Right atrium auricular region (tissue), 2 donors: Measurements from ENCODE around the gene DYNLL1. TPM values are rescaled to one million over a fixed set of nuclear protein-coding genes. Genes with fewer than 3 reads are reported as not detected.

Source experiments
- DNase-seq: peaks from one replicate; pipeline ENCODE4 v3.0.0-alpha.2; 2019; ENCODE audit warnings: low spot score
- H3K27ac ChIP-seq, 2 donors: fragments of 200-600 bp; sonication (generic); 1 replicate in 1 of 2; 2 replicates in 1 of 2; pipeline ENCODE4 v1.5.1; 2016 to 2019
- H3K27me3 ChIP-seq, 2 donors: fragments of 200-600 bp; sonication (generic); one replicate each; pipeline versions ENCODE4 v1.5.1 to v1.6.0; 2017 to 2019
- H3K36me3 ChIP-seq: fragments of 200-600 bp; sonication (generic); one replicate; pipeline ENCODE4 v1.5.1; 2016
- H3K4me1 ChIP-seq, 2 donors: fragments of 200-600 bp; sonication (generic); one replicate each; pipeline versions ENCODE4 v1.5.1 to v1.6.0; 2017 to 2019
- H3K4me3 ChIP-seq, 2 donors: fragments of 200-600 bp; sonication (generic); 1 replicate in 1 of 2; 2 replicates in 1 of 2; pipeline ENCODE4 v1.5.1; 2017 to 2019; ENCODE audit warnings: mild to moderate bottlenecking in 1 of 2, moderate library complexity in 1 of 2
- H3K9me3 ChIP-seq, 2 donors: fragments of 200-600 bp; sonication (generic); one replicate each; pipeline ENCODE4 v1.5.1; 2019
- total RNA-seq, 2 donors: library from RNA; depleted of rRNA; stranded (reverse); fragments of >200 nt; gene quantifications; one replicate each; pipeline ENCODE4 v1.1.0, GENCODE V29; 2016
- TF ChIP-seq, protein P1 (sequence below), 2 donors: fragments of 200-600 bp; sonication (generic); IDR thresholded peaks; one replicate each; pipeline ENCODE4 v1.5.1; 2019; ENCODE audit warnings: antibody characterized with exemption in 2 of 2

The DYNLL1 gene
- total RNA-seq, 2 donors from 2014 or later: 168 to 178 TPM

DNA sequence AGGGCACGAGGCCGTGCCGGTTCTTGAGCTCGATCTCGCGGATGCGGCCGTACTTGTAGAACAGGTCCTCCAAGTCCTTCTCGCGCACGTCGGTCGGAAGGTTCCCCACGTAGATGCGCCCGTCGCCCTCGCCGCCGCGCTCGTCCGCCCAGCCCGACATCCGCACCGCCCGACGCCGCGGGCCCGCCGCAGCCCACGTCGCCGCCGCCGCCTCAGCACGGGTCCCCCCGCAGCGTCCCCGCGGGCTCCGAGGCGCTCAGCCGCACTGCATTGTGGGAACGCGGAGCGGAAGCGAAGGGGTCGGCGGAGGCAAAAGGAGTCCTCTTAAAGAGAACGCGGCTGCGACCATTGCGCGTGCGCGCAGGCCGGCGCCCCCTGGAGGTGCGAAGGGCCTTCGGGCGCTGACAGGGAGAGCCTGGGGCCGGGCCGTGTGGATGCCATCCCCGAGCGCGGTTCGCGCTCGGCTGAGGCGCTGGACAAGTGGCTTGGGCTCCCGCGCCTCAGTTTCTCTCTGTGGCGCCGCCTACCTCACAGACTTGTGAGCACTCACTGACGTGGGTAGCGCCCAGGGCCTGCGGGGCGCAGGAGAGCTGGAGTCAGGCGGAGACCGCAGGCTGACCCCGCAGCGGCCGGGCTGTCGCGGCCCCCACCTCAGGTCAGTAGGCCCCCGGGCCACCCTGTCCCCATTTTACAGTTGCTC, 26.3 kb upstream of the DYNLL1 start, which contains the start of gene SRSF9:
SRSF9 (minus strand) TSS at position 299 of the 700 bp plus-strand sequence; CDS start at position 160, 139 bp downstream.
- H3K27me3 ChIP-seq: no peaks in the 10 kb centered on the region
- TF ChIP-seq, protein P1, sequence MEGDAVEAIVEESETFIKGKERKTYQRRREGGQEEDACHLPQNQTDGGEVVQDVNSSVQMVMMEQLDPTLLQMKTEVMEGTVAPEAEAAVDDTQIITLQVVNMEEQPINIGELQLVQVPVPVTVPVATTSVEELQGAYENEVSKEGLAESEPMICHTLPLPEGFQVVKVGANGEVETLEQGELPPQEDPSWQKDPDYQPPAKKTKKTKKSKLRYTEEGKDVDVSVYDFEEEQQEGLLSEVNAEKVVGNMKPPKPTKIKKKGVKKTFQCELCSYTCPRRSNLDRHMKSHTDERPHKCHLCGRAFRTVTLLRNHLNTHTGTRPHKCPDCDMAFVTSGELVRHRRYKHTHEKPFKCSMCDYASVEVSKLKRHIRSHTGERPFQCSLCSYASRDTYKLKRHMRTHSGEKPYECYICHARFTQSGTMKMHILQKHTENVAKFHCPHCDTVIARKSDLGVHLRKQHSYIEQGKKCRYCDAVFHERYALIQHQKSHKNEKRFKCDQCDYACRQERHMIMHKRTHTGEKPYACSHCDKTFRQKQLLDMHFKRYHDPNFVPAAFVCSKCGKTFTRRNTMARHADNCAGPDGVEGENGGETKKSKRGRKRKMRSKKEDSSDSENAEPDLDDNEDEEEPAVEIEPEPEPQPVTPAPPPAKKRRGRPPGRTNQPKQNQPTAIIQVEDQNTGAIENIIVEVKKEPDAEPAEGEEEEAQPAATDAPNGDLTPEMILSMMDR (IDR thresholded peaks at IDR 0.05): peak; percentile 85 to 91
- H3K36me3 ChIP-seq: peaks cover 19% of the 10 kb centered on the region
- H3K4me1 ChIP-seq: peaks cover 0 to 35% of the 10 kb centered on the region in 2 donors
- no peaks in the 10 kb centered on the region for H3K9me3 ChIP-seq
- DNase-seq: peak; percentile 96
- H3K27ac ChIP-seq: peak within 1 kb of the TSS; percentile 85 to 94
- H3K4me3 ChIP-seq: peak within 1 kb of the TSS; percentile 67 to 87

DNA sequence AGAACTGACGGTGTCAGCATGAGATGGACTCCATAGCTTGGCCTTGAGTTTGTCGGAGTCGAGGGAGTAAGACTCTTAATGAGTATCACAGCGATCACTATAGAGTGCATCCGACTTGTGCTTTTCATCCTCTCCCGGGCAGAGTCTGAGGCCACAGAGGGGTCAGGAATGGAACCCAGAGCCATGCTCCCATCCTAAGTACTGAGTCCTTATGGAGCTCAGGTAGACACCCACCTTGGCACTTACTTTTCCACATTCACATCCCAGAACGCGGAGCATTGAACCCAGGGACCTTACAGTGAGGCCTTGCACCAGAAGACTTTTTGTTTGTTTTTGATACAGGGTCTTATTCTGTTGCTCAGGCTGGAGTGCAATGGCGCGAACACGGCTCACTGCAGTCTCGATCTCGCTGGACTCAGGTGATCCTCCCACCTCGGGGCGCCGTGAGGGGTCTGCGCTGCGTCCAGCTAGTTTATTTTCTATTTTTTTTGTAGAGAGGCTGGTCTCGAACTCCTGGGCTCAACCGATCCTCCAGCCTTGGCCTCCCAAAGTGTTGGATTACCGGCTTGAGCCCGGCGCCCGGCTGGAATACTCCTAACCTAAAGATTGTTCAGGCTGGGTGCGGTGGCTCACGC, 25.6 kb upstream of the DYNLL1 start:
- Histone ChIP-seq H3K9me3 (no peaks in the 10 kb centered on the region), H3K27ac (peak overlapping the region; percentile 85 to 94), H3K4me1 (peaks cover 0 to 35% of the 10 kb centered on the region in 2 donors), H3K27me3 (no peaks in the 10 kb centered on the region), H3K36me3 (peaks cover 12% of the 10 kb centered on the region), H3K4me3 (peak overlapping the region; percentile 67 to 87)
- TF ChIP-seq, protein P1 (IDR thresholded peaks at IDR 0.05): no peak
- no peak for DNase-seq

GRCh38 chr12:120472521-120472920, 23.4 kb upstream of the DYNLL1 start:
- no peak for DNase-seq
- H3K27me3 ChIP-seq: no peaks in the 10 kb centered on the region
- H3K27ac ChIP-seq: no peak overlapping the region
- H3K4me1 ChIP-seq: peaks cover 0 to 20% of the 10 kb centered on the region in 2 donors
- TF ChIP-seq, protein P1 (IDR thresholded peaks at IDR 0.05): no peak
- no peaks in the 10 kb centered on the region for H3K36me3 ChIP-seq
- H3K9me3 ChIP-seq: no peaks in the 10 kb centered on the region
- H3K4me3 ChIP-seq: no peak overlapping the region

DNA sequence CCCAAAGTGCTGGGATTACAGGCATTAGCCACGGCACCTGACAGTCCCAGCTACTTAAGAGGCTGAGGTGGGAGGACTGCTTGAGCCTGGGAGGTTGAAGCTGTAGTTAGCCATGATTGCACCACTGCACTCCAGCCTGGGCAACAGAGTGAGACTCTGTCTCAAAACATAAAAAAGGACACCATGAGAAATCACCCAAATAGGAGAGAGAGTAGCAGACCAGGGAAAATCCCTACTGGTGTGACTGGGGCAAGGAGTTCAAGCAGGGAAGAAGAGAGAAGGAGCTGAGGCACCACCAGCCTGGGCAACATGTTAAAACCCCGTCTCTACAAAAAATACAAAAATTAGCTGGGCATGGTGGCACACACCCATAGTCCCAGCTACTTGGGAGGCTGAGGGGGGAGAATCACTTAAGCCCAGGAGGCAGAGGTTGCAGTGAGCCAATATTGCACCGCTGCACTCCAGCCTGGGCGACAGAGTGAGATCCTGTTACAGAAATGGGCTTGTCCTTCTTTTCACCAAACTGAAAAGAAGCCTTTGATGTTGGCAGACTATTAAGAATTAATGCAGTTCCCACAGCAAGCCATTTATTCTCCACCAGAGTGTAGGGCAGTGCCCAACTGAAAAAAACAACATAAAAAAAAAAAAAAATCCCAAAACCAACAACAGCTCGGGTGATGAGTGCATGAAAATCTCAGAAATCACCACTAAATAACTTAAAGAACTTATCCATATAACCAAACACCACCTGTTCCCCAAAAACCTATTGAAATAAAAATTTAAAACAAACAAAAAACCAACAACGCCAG, 21.9 kb upstream of the DYNLL1 start:
- no peak for DNase-seq
- H3K4me1 ChIP-seq: peaks cover 0 to 8% of the 10 kb centered on the region in 2 donors
- TF ChIP-seq, protein P1 (IDR thresholded peaks at IDR 0.05): no peak
- H3K4me3 ChIP-seq: no peak overlapping the region
- H3K36me3 ChIP-seq: no peaks in the 10 kb centered on the region
- H3K27me3 ChIP-seq: no peaks in the 10 kb centered on the region
- no peak overlapping the region for H3K27ac ChIP-seq
- no peaks in the 10 kb centered on the region for H3K9me3 ChIP-seq

- Histone ChIP-seq H3K4me3 (no peak overlapping the region), H3K27ac (no peak overlapping the region), H3K4me1 (peaks cover 0 to 8% of the 10 kb centered on the region in 2 donors), H3K9me3 (no peaks in the 10 kb centered on the region), H3K27me3 (no peaks in the 10 kb centered on the region), H3K36me3 (no peaks in the 10 kb centered on the region)
- DNase-seq: no peak
- TF ChIP-seq, protein P1 (IDR thresholded peaks at IDR 0.05): no peak
Measured at GRCh38 chr12:120474616-120474960, 21.3 kb upstream of the DYNLL1 start.
